SK-N-SH (cell line): Measurements from ENCODE around the gene TMEM184A. TPM values are rescaled to one million over a fixed set of nuclear protein-coding genes. Genes with fewer than 3 reads are reported as not detected.
A peak's percentile ranks its signal among the peaks of the same experiment; 100 is the strongest.

ENCODE experiments used
- CTCF ChIA-PET: fragments of 300-600, 350-600 bp; formaldehyde crosslinking; extraction: SDS; loops from one replicate; lab custom pipeline; 2021; lab: Yijun Ruan, JAX
- POLR2A ChIA-PET: fragments of 350-600 bp; sonication (Branson Sonifier 250); formaldehyde crosslinking; extraction: SDS; loops from one replicate; lab custom pipeline; 2020; ENCODE audit warnings: antibody characterized with exemption, inconsistent platforms; lab: Yijun Ruan, JAX
- DNase-seq: peaks from one replicate; pipeline ENCODE4 v3.0.0; 2012
- H2AFZ ChIP-seq: fragments of 200-600 bp; sonication (generic); 2 replicates; pipeline ENCODE4 v1.8.1; 2016; ENCODE audit warnings: antibody characterized with exemption, mild to moderate bottlenecking, low read depth
- H3F3A ChIP-seq: fragments of 200-600 bp; sonication (generic); replicated peaks from 2 replicates; pipeline ENCODE3; 2016; ENCODE audit warnings: antibody characterized with exemption, mild to moderate bottlenecking; ENCODE audit not compliant: insufficient read depth
- H3K27ac ChIP-seq, 2 experiments: fragments of 200-500 bp in 1 of 2; fragments of 200-600 bp in 1 of 2; sonication (Bioruptor generic) in 1 of 2; sonication (generic), shearing (Covaris generic) in 1 of 2; 2 replicates each; pipeline versions ENCODE4 v1.5.1 to v1.6.1; 2014 to 2016; ENCODE audit warnings: low read depth in 2 of 2, inconsistent platforms in 1 of 2, low read length in 1 of 2, mild to moderate bottlenecking in 1 of 2, mixed read lengths in 1 of 2
- H3K27me3 ChIP-seq: fragments of 200-600 bp; sonication (generic), shearing (Covaris generic); 2 replicates; pipeline ENCODE4 v1.6.1; 2016; ENCODE audit warnings: mixed run types; ENCODE audit not compliant: insufficient read depth
- H3K36me3 ChIP-seq, 2 experiments: fragments of 200-500 bp in 1 of 2; fragments of 200-600 bp in 1 of 2; sonication (Bioruptor generic) in 1 of 2; sonication (generic) in 1 of 2; replicated peaks in 1 of 2; 2 replicates each; pipeline versions ENCODE3 to v1.5.1; 2014 to 2016; ENCODE audit warnings: low read length in 1 of 2, mild to moderate bottlenecking in 1 of 2; ENCODE audit not compliant: insufficient read depth in 2 of 2, control insufficient read depth in 1 of 2
- H3K4me1 ChIP-seq, 2 experiments: fragments of 200-500 bp in 1 of 2; fragments of 200-600 bp in 1 of 2; sonication (Bioruptor generic) in 1 of 2; sonication (generic), shearing (Covaris generic) in 1 of 2; 2 replicates each; pipeline versions ENCODE4 v1.5.1 to v1.6.1; 2014 to 2016; ENCODE audit warnings: low read depth in 1 of 2, low read length in 1 of 2, mixed run types in 1 of 2; ENCODE audit not compliant: insufficient read depth in 2 of 2, control insufficient read depth in 1 of 2
- H3K4me2 ChIP-seq: fragments of 200-600 bp; sonication (generic), shearing (Covaris generic); 2 replicates; pipeline ENCODE4 v1.6.1; 2017; ENCODE audit warnings: mixed run types
- H3K4me3 ChIP-seq, 2 experiments: fragments of 200-500 bp in 1 of 2; fragments of 200-600 bp in 1 of 2; sonication (Bioruptor generic) in 1 of 2; sonication (generic), shearing (Covaris generic) in 1 of 2; 2 replicates each; pipeline versions ENCODE4 v1.5.1 to v1.8.1; 2014 to 2016; ENCODE audit warnings: low read depth in 2 of 2, inconsistent platforms in 1 of 2, low read length in 1 of 2, mild to moderate bottlenecking in 1 of 2, mixed read lengths in 1 of 2, moderate library complexity in 1 of 2
- H3K79me2 ChIP-seq: fragments of 200-600 bp; sonication (generic); 2 replicates; pipeline ENCODE4 v1.8.1; 2017; ENCODE audit warnings: mild to moderate bottlenecking; ENCODE audit not compliant: insufficient read depth
- H3K9ac ChIP-seq: fragments of 200-600 bp; sonication (generic); 2 replicates; pipeline ENCODE4 v1.6.1; 2017; ENCODE audit warnings: mixed run types
- H3K9me2 ChIP-seq: fragments of 200-600 bp; sonication (generic); 2 replicates; pipeline ENCODE4 v1.6.1; 2017; ENCODE audit warnings: mixed run types
- H3K9me3 ChIP-seq: fragments of 200-600 bp; sonication (generic); 2 replicates; pipeline ENCODE4 v1.6.1; 2017; ENCODE audit warnings: mixed run types, mild to moderate bottlenecking, moderate library complexity
- H4K20me1 ChIP-seq: fragments of 200-600 bp; sonication (generic); 2 replicates; pipeline ENCODE4 v1.6.1; 2017; ENCODE audit warnings: mild to moderate bottlenecking, mixed run types; ENCODE audit not compliant: insufficient read depth
- CHD2 ChIP-seq: fragments of 150-350 bp; IDR thresholded peaks from 2 replicates; pipeline ENCODE4 v1.6.1; 2018; ENCODE audit warnings: low read length; ENCODE audit not compliant: partially characterized antibody
- CTCF ChIP-seq: fragments of 200-600 bp; sonication (generic); IDR thresholded peaks from 2 replicates; pipeline ENCODE4 v1.6.1; 2017; ENCODE audit warnings: antibody characterized with exemption, mild to moderate bottlenecking, moderate library complexity
- ELF1 ChIP-seq: IDR thresholded peaks from 2 replicates; pipeline ENCODE4 v1.4.0; 2012
- EP300 ChIP-seq, 2 experiments: IDR thresholded peaks; 2 replicates each; pipeline versions ENCODE4 v1.4.0 to v1.6.1; 2012; ENCODE audit warnings: borderline replicate concordance in 1 of 2, low read depth in 1 of 2, low read length in 1 of 2
- EZH2phosphoT487 ChIP-seq: fragments of 200-600 bp; sonication (generic); IDR thresholded peaks from 2 replicates; pipeline ENCODE4 v1.6.1; 2017; ENCODE audit warnings: low read depth, mixed run types, mild to moderate bottlenecking, antibody characterized with exemption, moderate library complexity, borderline replicate concordance
- FOSL2 ChIP-seq: IDR thresholded peaks from 2 replicates; pipeline ENCODE4 v1.4.0; 2012; ENCODE audit warnings: low read depth, mild to moderate bottlenecking, moderate library complexity, borderline replicate concordance
- FOXM1 ChIP-seq: IDR thresholded peaks from 2 replicates; pipeline ENCODE4 v1.4.0; 2012; ENCODE audit warnings: low read depth, mild to moderate bottlenecking
- GABPA ChIP-seq: IDR thresholded peaks from 2 replicates; pipeline ENCODE4 v1.4.0; 2012; ENCODE audit warnings: low read depth, mild to moderate bottlenecking
- IRF3 ChIP-seq: fragments of 150-350 bp; IDR thresholded peaks from 2 replicates; pipeline ENCODE4 v1.6.1; 2016; ENCODE audit warnings: mild to moderate bottlenecking, low read depth, low read length
- MAX ChIP-seq: IDR thresholded peaks from 2 replicates; pipeline ENCODE4 v1.4.0; 2012; ENCODE audit warnings: low read depth
- MXI1 ChIP-seq: IDR thresholded peaks from 2 replicates; pipeline ENCODE4 v1.6.1; 2012; ENCODE audit warnings: mild to moderate bottlenecking, low read depth, low read length, improper control_type of control experiment
- NFIC ChIP-seq: IDR thresholded peaks from 2 replicates; pipeline ENCODE4 v1.4.0; 2012; ENCODE audit warnings: borderline replicate concordance
- NRF1 ChIP-seq: IDR thresholded peaks from 2 replicates; pipeline ENCODE4 v1.6.1; 2012; ENCODE audit warnings: low read depth, mild to moderate bottlenecking, low read length
- PBX3 ChIP-seq: IDR thresholded peaks from 2 replicates; pipeline ENCODE4; 2012
- POLR2AphosphoS5 ChIP-seq: IDR thresholded peaks from 2 replicates; pipeline ENCODE4 v1.6.1; 2012; ENCODE audit warnings: low read depth, low read length
- RAD21 ChIP-seq: IDR thresholded peaks from 2 replicates; pipeline ENCODE4 v1.6.1; 2012; ENCODE audit warnings: mild to moderate bottlenecking, low read length
- RCOR1 ChIP-seq: fragments of 150-350 bp; IDR thresholded peaks from 2 replicates; pipeline ENCODE4 v1.6.1; 2017; ENCODE audit warnings: antibody characterized with exemption, low read length
- SIN3A ChIP-seq: IDR thresholded peaks from 2 replicates; pipeline ENCODE4 v1.6.1; 2012; ENCODE audit warnings: low read depth, mild to moderate bottlenecking, low read length, moderate library complexity, borderline replicate concordance
- TAF1 ChIP-seq: IDR thresholded peaks from 2 replicates; pipeline ENCODE4 v1.6.1; 2012; ENCODE audit warnings: low read depth, mild to moderate bottlenecking, low read length, moderate library complexity, borderline replicate concordance
- TCF12 ChIP-seq: IDR thresholded peaks from 2 replicates; pipeline ENCODE4 v1.4.0; 2012
- TEAD4 ChIP-seq: IDR thresholded peaks from 2 replicates; pipeline ENCODE4 v1.4.0; 2012; ENCODE audit warnings: mild to moderate bottlenecking, borderline replicate concordance; ENCODE audit not compliant: insufficient read depth
- USF1 ChIP-seq: IDR thresholded peaks from 2 replicates; pipeline ENCODE4 v1.4.0; 2012; ENCODE audit warnings: low read depth, borderline replicate concordance
- USF2 ChIP-seq: fragments of 150-350 bp; IDR thresholded peaks from 2 replicates; pipeline ENCODE4 v1.6.1; 2017; ENCODE audit warnings: antibody characterized with exemption, low read length, low read depth, borderline replicate concordance
- YY1 ChIP-seq: IDR thresholded peaks from 2 replicates; pipeline ENCODE4 v1.4.0; 2012; ENCODE audit warnings: low read depth, mild to moderate bottlenecking
- ZBTB33 ChIP-seq: IDR thresholded peaks from 2 replicates; pipeline ENCODE4 v1.4.0; 2012; ENCODE audit warnings: low read depth, borderline replicate concordance
- WGBS: methylation state at CpG from one replicate; pipeline ENCODE4 v1.1.6; 2017; ENCODE audit warnings: low lambda C conversion rate; 5-methylcytosine and 5-hydroxymethylcytosine counted together
- polyA plus RNA-seq, 3 experiments: library from polyadenylated mRNA; depleted of rRNA; stranded (reverse); fragments of >200 nt; gene quantifications; 2 replicates each; pipeline ENCODE4 v1.2.3, GENCODE V29; 2012

Gene TMEM184A
- polyA plus RNA-seq, 1 of the 3 experiments (the other 2 are of a cell fraction) = 1.5 TPM

- Histone ChIP-seq H3K79me2 (no peaks in the 10 kb centered on the region), H4K20me1 (no peaks in the 10 kb centered on the region), H3K4me2 (peak overlapping the region; percentile 32; the same call in 1 of the 2 replicates), H3K9ac (no peak overlapping the region), H3F3A (no peaks in the 10 kb centered on the region), H2AFZ (no peak overlapping the region), H3K4me1 (peaks cover 0 to 49% of the 10 kb centered on the region in 2 experiments; a peak in 1 of 4 replicates), H3K9me3 (no peaks in the 10 kb centered on the region), H3K27me3 (peaks cover 18% of the 10 kb centered on the region; the same call in 1 of the 2 replicates), H3K27ac (peak overlapping the region in 1 of 2 experiments; percentile 95; a peak in 2 of 4 replicates), H3K4me3 (no peak overlapping the region), H3K9me2 (no peaks in the 10 kb centered on the region), H3K36me3 (no peaks in the 10 kb centered on the region)
- WGBS = 36% methylated on average over 34 of the region's 34 CpGs
- DNase-seq = peak; percentile 90
- ChIA-PET POLR2A (interaction anchor here (0.9 to 2.2 kb wide), 9 partner anchors 10 to 81 kb away, joined by 3 to 19 read pairs (median 3); no protein-coding TSS in a partner anchor), CTCF (interaction anchor here (0.9 to 4.0 kb wide), 13 partner anchors 12 to 761 kb away, joined by 3 to 27 read pairs (median 5); partner anchors contain the start of genes MAD1L1 and PSMG3)
- TF ChIP-seq ELF1 (no peak), RCOR1 (peak; percentile 74; the same call in 1 of the 2 replicates), USF2 (no peak), NRF1 (no peak), CHD2 (peak; percentile 15), NFIC (no peak), MXI1 (no peak), TEAD4 (no peak), POLR2AphosphoS5 (no peak), MAX (no peak), RAD21 (no peak), SIN3A (no peak), ZBTB33 (no peak), TAF1 (no peak), EZH2phosphoT487 (no peak), FOXM1 (no peak), YY1 (no peak), GABPA (no peak), PBX3 (no peak), TCF12 (no peak), USF1 (no peak), FOSL2 (no peak), CTCF (no peak), EP300 (IDR thresholded peaks at IDR 0.05; ENCODE audit: borderline replicate concordance in 1 of 2, low read depth in 1 of 2, low read length in 1 of 2) (peak in 1 of 2 experiments; percentile 76; a peak in 2 of 4 replicates), IRF3 (no peak)
Observed at GRCh38 chr7:1586126-1586826, 30.3 kb upstream of the TMEM184A start.
